Testis (tissue), 2 donors: ENCODE results near the gene AFF1.

Source experiments
- CTCF ChIP-seq, 3 experiments: fragments of 450-650 bp in 2 of 3; fragments of 200-600 bp in 1 of 3; sonication (generic) in 1 of 3; IDR thresholded peaks; one replicate each; pipeline ENCODE4 v1.5.1; 2016 to 2019; ENCODE audit warnings: antibody characterized with exemption in 3 of 3, mild to moderate bottlenecking in 2 of 3, moderate library complexity in 1 of 3
- POLR2A ChIP-seq: fragments of 450-650 bp; IDR thresholded peaks from one replicate; pipeline ENCODE4 v1.6.1; 2017; ENCODE audit warnings: antibody characterized with exemption, mild to moderate bottlenecking, moderate library complexity

GRCh38 chr4:87103086-87103485, 168.3 kb downstream of the AFF1 start:
- TF ChIP-seq CTCF (IDR thresholded peaks at IDR 0.05) (no peak), POLR2A (no peak)
